ENCODE results near the gene DHCR7. TPM values are rescaled to one million over a fixed set of nuclear protein-coding genes. Genes with fewer than 3 reads are reported as not detected.

DHCR7 gene
- total and polyA plus RNA-seq, 2 experiments from 2014 or later, result 84.0 to 166 TPM

DNA sequence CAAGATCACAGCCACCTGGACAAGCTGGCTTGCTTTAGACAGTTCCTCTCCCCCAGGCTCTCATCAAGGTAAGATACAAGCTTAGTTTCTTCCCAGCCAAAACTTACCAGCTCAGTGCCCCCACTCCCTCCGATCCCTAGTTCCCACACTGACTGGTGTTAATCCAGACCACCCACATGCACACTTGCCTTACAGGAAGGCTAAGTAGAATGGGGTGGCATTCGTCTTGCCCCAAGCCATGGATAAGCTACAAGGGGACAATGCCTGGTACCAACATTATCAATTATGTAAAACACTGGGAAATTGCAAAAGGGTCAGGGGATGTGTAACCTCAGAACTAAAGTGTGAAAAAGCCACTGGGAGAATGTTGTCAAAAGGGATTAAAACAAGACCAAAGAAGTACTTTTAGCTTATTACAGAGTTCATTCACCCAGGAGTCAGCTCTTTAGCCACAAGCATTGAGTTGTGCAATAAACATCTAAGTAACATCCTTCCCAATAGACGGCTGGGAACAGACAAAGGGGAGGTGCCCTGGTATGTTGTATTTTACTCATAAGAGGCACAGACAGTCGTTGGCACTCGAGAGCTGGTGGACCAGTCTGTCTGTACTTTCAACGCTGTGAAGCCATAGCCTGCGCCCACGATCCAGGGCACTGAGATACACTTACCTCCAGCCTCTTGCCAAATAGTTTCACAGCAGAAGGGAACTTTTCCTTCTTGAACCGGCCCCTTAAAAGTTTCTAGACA, 1.1 kb downstream of the DHCR7 start:
- H4K20me1 ChIP-seq (replicated peaks; ENCODE audit: insufficient read depth), result peaks cover 33% of the 10 kb centered on the region
- ATAC-seq, result no peak
- H3F3A ChIP-seq (replicated peaks; ENCODE audit: low read depth), result no peaks in the 10 kb centered on the region; the same call in 1 of the 2 replicates
- H2AFZ ChIP-seq, result no peak overlapping the region
- Mint-ChIP-seq H3K9me3 (peaks cover 7% of the 10 kb centered on the region; the same call in 2 of the 3 replicates), H3K27me3 (ENCODE audit: insufficient read depth, low read depth, poor library complexity) (peaks cover 14% of the 10 kb centered on the region), H3K27ac (peak overlapping the region; percentile 51; the same call in 1 of the 2 replicates), H3K4me1 (peaks cover 41% of the 10 kb centered on the region), H3K4me3 (peak overlapping the region; percentile 99), H3K36me3 (ENCODE audit: low read depth) (peaks cover 56% of the 10 kb centered on the region)
- TF ChIP-seq EZH2 (IDR thresholded peaks at IDR 0.05; ENCODE audit: low read depth, unreplicated experiment), result no peak
- TF ChIP-seq, protein P1, sequence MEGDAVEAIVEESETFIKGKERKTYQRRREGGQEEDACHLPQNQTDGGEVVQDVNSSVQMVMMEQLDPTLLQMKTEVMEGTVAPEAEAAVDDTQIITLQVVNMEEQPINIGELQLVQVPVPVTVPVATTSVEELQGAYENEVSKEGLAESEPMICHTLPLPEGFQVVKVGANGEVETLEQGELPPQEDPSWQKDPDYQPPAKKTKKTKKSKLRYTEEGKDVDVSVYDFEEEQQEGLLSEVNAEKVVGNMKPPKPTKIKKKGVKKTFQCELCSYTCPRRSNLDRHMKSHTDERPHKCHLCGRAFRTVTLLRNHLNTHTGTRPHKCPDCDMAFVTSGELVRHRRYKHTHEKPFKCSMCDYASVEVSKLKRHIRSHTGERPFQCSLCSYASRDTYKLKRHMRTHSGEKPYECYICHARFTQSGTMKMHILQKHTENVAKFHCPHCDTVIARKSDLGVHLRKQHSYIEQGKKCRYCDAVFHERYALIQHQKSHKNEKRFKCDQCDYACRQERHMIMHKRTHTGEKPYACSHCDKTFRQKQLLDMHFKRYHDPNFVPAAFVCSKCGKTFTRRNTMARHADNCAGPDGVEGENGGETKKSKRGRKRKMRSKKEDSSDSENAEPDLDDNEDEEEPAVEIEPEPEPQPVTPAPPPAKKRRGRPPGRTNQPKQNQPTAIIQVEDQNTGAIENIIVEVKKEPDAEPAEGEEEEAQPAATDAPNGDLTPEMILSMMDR (conservative IDR thresholded peaks at IDR 0.05; ENCODE audit: low read depth in 2 of 2), result no peak
- TF ChIP-seq EZH2phosphoT487 (IDR thresholded peaks at IDR 0.05; ENCODE audit: unreplicated experiment), result no peak
- TF ChIP-seq, protein P2, sequence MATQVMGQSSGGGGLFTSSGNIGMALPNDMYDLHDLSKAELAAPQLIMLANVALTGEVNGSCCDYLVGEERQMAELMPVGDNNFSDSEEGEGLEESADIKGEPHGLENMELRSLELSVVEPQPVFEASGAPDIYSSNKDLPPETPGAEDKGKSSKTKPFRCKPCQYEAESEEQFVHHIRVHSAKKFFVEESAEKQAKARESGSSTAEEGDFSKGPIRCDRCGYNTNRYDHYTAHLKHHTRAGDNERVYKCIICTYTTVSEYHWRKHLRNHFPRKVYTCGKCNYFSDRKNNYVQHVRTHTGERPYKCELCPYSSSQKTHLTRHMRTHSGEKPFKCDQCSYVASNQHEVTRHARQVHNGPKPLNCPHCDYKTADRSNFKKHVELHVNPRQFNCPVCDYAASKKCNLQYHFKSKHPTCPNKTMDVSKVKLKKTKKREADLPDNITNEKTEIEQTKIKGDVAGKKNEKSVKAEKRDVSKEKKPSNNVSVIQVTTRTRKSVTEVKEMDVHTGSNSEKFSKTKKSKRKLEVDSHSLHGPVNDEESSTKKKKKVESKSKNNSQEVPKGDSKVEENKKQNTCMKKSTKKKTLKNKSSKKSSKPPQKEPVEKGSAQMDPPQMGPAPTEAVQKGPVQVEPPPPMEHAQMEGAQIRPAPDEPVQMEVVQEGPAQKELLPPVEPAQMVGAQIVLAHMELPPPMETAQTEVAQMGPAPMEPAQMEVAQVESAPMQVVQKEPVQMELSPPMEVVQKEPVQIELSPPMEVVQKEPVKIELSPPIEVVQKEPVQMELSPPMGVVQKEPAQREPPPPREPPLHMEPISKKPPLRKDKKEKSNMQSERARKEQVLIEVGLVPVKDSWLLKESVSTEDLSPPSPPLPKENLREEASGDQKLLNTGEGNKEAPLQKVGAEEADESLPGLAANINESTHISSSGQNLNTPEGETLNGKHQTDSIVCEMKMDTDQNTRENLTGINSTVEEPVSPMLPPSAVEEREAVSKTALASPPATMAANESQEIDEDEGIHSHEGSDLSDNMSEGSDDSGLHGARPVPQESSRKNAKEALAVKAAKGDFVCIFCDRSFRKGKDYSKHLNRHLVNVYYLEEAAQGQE (IDR thresholded peaks at IDR 0.05; ENCODE audit: unreplicated experiment), result no peak
- TF ChIP-seq ZNF331 (CRISPR knock-in tag; IDR thresholded peaks at IDR 0.05; ENCODE audit: low read depth), result no peak
- peaks cover 31% of the 10 kb centered on the region for H3K4me1 ChIP-seq (ENCODE audit: insufficient read depth)
- no peak overlapping the region for H3K27ac ChIP-seq (ENCODE audit: low read depth)
- H3K79me2 ChIP-seq (replicated peaks; ENCODE audit: insufficient read depth), result peaks cover 59% of the 10 kb centered on the region
- DNase-seq (ENCODE audit: low spot score), result no peak
- H3K36me3 ChIP-seq (ENCODE audit: insufficient read depth), result peaks cover 44% of the 10 kb centered on the region
- peak overlapping the region; percentile 98 for H3K4me3 ChIP-seq
- H3K9me2 ChIP-seq (ENCODE audit: insufficient read depth), result no peaks in the 10 kb centered on the region
- peak overlapping the region; percentile 95 for H3K4me2 ChIP-seq
- H3K27me3 ChIP-seq (ENCODE audit: insufficient read depth), result no peaks in the 10 kb centered on the region

DNA sequence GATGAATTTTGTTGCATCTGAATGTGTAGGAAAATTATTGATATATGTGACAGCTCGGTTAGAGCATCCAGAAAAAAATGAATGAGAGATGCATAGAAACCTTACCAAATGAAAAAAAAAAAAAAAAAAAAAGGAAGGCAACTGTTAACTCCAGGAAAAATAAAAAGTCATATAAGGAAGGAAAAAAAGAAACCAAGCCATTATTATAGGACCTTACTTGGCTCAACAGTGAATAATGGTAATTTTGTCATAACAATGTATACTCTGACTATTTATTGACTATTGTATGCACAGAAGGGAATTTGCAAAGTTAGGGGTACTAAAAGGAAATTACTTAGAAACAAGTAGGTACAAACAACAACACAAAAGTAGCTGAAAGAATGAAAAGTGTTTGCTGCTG, 2.0 kb downstream of the DHCR7 start:
- Histone ChIP-seq H3K4me2 (peak overlapping the region; percentile 95), H3K27me3 (ENCODE audit: insufficient read depth) (no peaks in the 10 kb centered on the region), H4K20me1 (replicated peaks; ENCODE audit: insufficient read depth) (peaks cover 32% of the 10 kb centered on the region), H3K79me2 (replicated peaks; ENCODE audit: insufficient read depth) (peaks cover 57% of the 10 kb centered on the region), H3K9me2 (ENCODE audit: insufficient read depth) (no peaks in the 10 kb centered on the region), H3K36me3 (ENCODE audit: insufficient read depth) (peaks cover 44% of the 10 kb centered on the region), H3K4me3 (peak overlapping the region; percentile 98), H3K4me1 (ENCODE audit: insufficient read depth) (peaks cover 24% of the 10 kb centered on the region), H3K27ac (ENCODE audit: low read depth) (no peak overlapping the region), H3F3A (replicated peaks; ENCODE audit: low read depth) (no peaks in the 10 kb centered on the region; the same call in 1 of the 2 replicates), H2AFZ (no peak overlapping the region)
- peaks cover 12% of the 10 kb centered on the region for H3K27me3 Mint-ChIP-seq (ENCODE audit: insufficient read depth, low read depth, poor library complexity)
- H3K4me3 Mint-ChIP-seq, result peak overlapping the region; percentile 99
- H3K36me3 Mint-ChIP-seq (ENCODE audit: low read depth), result peaks cover 61% of the 10 kb centered on the region
- peaks cover 32% of the 10 kb centered on the region for H3K4me1 Mint-ChIP-seq
- ATAC-seq, result no peak
- H3K27ac Mint-ChIP-seq, result no peak overlapping the region
- H3K9me3 Mint-ChIP-seq, result peaks cover 7% of the 10 kb centered on the region; the same call in 2 of the 3 replicates
- DNase-seq (ENCODE audit: low spot score), result no peak
- TF ChIP-seq ZNF114 (CRISPR knock-in tag; IDR thresholded peaks at IDR 0.05) (no peak), POLR2AphosphoS5 (IDR thresholded peaks at IDR 0.05; ENCODE audit: low read depth) (no peak), STAT1 (IDR thresholded peaks at IDR 0.05; ENCODE audit: unreplicated experiment) (no peak), CREB1 (CRISPR knock-in tag; IDR thresholded peaks at IDR 0.05; ENCODE audit: low read depth) (no peak), ZNF331 (CRISPR knock-in tag; IDR thresholded peaks at IDR 0.05; ENCODE audit: low read depth) (no peak), EZH2phosphoT487 (IDR thresholded peaks at IDR 0.05; ENCODE audit: unreplicated experiment) (no peak), JUNB (IDR thresholded peaks at IDR 0.05; ENCODE audit: unreplicated experiment) (no peak), NANOG (IDR thresholded peaks at IDR 0.05; ENCODE audit: borderline replicate concordance) (no peak)
- TF ChIP-seq, protein P3, sequence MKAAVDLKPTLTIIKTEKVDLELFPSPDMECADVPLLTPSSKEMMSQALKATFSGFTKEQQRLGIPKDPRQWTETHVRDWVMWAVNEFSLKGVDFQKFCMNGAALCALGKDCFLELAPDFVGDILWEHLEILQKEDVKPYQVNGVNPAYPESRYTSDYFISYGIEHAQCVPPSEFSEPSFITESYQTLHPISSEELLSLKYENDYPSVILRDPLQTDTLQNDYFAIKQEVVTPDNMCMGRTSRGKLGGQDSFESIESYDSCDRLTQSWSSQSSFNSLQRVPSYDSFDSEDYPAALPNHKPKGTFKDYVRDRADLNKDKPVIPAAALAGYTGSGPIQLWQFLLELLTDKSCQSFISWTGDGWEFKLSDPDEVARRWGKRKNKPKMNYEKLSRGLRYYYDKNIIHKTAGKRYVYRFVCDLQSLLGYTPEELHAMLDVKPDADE (IDR thresholded peaks at IDR 0.05), result no peak
- TF ChIP-seq, protein P2 (IDR thresholded peaks at IDR 0.05; ENCODE audit: unreplicated experiment), result no peak

Data from GM23338 (cell line).